Fibroblast of peridontal ligament (primary cell): ENCODE data around the gene UBAP2L.
"Not testable (repeated sequence)": the region's sequence is repeated elsewhere in the genome, so short reads cannot be mapped to it uniquely, and the experiment has no call there.

Source experiments
- DNase-seq: peaks from one replicate; pipeline ENCODE4 v3.0.0-alpha.2; 2010; ENCODE audit errors: extremely low read depth

Gene UBAP2L

DNA sequence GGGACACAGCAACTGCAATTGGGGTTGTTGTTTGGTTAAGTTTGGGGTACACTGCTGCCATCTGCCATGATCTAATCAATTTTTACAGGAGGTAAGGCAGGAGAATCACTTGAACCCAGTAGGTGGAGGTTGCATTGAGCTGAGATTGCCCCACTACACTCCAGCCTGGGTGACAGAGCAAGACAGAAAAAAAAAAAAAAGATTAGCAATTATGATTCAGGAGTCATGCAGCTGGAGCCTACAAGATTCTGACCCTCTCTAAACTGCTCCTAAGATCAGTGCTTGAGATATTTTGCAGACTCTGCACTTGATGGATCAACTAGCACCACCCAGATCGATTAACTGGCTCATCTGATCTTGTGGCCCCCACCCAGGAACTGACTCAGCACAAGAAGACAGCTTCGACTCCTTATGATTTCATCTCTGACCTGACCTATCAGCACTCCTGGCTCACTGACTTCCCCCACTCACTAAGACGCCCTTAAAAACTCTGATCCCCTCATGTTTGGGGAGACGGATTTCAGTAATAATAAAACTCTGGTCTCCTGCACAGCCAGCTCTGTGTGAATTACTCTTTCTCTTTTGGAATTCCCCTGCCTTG is 87.0 kb downstream of the UBAP2L start:
- not testable (repeated sequence) for DNase-seq

DNA sequence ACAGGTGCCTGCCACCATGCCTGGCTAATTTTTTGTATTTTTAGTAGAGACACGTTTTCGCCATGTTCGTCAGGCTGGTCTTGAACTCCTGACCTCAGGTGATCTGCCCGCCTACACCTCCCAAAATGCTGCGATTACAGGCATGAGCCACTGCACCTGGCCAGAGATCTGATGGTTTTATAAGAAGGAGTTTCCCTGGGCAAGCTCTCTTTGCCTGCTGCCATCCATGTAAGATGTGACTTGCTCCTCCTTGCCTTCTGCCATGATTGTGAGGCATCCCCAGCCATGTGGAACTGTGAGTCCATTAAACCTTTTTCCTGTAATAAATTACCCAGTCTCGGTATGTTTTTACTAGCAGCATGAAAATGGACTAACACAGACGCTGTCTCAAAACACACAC is 88.4 kb downstream of the UBAP2L start:
- DNase-seq = not testable (repeated sequence)

DNA sequence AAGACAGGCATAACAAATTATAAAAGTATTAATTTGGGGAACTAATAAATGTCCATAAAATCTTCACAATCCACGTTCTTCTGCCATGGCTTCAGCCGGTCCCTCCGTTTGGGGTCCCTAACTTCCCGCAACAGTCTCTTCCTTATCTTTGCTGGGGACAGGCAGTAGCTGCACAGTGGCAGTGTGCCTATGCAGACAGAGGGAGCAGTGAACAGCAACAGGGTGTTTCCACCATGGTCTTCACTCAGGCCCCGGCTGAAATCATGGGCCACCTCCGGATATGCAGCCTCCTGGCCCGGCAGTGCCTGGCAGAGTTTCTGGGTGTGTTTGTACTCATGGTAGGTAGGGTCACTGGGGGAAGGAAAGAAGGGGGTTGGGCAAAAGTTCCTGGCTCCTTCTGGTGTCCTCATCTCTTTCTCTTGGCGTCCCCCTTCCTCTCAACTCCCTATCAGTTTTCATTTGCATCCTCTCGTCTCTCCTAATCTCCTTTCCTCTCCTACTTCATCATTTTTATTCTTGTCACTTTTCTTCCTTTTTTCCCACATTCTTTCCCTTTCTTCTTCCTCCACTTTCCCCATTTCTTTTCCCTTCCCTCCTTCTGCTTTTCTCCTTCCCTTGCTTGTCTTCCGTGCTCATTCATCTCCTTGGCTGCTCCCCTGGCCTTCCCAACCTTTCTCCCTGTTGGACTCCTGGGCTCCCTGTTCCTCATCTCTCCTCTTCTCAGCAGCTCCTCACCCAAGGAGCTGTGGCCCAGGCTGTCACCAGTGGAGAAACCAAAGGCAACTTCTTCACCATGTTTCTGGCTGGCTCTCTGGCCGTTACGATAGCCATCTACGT is 91.7 kb downstream of the UBAP2L start:
- not testable (repeated sequence) for DNase-seq

DNA sequence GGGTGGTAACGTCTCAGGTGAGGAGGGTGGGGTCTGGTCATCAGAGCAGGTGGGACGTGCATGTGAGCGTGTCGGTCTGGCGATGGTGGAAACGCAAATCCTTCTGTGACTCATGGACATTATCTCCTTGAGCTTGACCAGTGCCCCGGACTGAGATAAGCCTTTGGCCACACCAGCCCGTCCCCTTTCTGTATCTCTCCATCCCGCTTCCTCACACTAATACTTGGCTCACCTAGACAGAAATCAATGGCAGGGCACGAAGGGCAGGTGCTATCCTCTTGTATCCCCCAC is 92.3 kb downstream of the UBAP2L start:
- no peak for DNase-seq

DNA sequence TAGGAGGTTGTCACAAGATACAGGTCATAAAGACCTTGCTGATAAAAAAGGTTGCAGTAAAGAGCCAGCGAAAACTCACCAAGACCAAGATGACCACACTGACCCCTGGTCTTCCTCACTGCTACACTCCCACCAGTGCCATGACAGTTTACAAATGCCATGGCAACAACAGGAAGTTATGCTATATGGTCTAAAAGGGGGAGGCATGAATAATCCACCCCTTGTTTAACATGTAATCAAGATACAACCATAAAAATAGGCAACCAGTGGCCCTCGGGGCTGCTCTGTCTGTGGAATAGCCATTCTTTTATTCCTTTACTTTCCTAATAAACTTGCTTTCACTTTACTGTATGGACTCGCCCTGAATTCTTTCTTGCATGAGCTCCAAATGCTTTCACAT is 93.5 kb downstream of the UBAP2L start:
- not testable (repeated sequence) for DNase-seq

DNA sequence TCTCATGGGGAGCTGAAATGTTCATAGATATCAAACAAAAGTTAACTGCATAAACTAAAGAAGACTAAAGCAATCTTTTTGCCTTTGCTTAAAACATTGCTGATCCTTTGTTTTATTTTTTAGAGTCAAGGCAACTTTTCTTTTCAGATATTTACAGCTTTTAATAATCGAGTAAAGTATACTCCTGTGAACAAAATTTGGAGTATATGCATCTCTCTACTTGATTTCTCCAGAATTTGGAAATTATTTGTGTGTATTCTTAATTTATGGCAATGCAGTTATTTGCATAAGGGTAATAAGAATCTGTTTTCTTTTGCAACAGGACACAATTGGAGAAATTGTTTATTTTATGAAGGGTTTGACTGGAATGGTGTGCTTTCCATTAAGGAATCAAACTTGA is 95.9 kb downstream of the UBAP2L start:
- no peak for DNase-seq

DNA sequence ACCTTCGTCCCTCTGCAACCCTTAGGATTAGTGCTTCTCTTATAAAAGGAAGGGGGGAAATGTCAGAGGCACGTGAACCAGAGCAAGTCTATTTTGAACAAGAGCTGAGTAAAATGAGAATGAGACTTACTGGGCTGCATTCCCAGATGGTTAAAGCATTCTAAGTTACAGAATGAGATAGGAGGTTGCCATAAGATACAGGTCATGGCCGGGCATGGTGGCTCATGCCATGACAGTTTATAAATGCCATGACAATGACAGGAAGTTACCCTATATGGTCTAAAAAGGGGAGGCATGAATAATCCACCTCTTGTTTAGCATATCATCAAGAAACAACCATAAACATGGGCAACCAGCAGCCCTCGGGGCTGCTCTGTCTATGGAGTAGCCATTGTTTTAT is 97.6 kb downstream of the UBAP2L start:
- DNase-seq = no peak
